Tongue (tissue), 2 donors: ENCODE results near the gene TAF4B. TPM values are rescaled to one million over a fixed set of nuclear protein-coding genes. Genes with fewer than 3 reads are reported as not detected.
"Not testable (repeated sequence)": the region's sequence is repeated elsewhere in the genome, so short reads cannot be mapped to it uniquely, and the experiment has no call there.

Source experiments
- DNase-seq: peaks from one replicate; pipeline ENCODE4 v3.0.0-alpha.2; 2015
- total RNA-seq: library from RNA; depleted of rRNA; stranded (reverse); fragments of >200 nt; gene quantifications from one replicate; pipeline ENCODE4 v1.2.3, GENCODE V29; 2014

TAF4B gene
- total RNA-seq, 1 donor from 2014 or later, result 5.3 TPM

GRCh38 chr18:26238718-26239117, 12.5 kb downstream of the TAF4B start:
- DNase-seq, result not testable (repeated sequence)

DNA sequence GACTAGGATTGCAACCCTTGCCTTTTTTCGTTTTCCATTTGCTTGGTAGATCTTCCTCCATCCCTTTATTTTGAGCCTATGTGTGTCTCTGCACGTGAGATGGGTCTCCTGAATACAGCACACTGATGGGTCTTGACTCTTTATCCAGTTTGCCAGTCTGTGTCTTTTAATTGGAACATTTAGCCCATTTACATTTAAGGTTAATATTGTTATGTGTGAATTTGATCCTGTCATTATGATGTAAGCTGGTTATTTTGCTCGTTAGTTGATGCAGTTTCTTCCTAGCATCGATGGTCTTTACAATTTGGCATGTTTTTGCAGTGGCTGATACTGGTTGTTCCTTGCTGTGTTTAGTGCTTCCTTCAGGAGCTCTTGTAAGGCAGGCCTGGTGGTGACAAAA, 16.1 kb downstream of the TAF4B start:
- DNase-seq, result not testable (repeated sequence)

- DNase-seq, result not testable (repeated sequence)
Measured at GRCh38 chr18:26245434-26245833, 19.2 kb downstream of the TAF4B start.

- DNase-seq, result no peak
Measured at GRCh38 chr18:26252411-26252810, 26.2 kb downstream of the TAF4B start.

DNA sequence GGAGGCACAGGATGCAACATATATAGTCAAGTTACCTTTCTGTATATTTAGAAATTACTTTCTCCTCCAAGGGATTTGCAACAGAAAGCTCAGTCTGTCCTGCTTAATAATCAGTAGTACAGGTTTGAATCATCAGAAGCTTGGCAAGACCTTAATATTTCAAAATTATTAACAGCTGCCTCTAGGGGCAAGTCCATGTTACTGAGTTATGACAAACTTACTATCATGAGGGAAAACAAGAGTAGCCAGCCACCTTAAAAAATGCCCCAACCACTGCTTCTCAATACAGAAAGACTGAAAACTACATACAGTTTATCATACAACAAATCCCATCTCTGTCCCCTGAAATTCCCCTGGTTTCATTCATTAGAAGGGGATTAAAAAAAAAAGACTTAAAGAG, 28.6 kb downstream of the TAF4B start:
- not testable (repeated sequence) for DNase-seq

DNA sequence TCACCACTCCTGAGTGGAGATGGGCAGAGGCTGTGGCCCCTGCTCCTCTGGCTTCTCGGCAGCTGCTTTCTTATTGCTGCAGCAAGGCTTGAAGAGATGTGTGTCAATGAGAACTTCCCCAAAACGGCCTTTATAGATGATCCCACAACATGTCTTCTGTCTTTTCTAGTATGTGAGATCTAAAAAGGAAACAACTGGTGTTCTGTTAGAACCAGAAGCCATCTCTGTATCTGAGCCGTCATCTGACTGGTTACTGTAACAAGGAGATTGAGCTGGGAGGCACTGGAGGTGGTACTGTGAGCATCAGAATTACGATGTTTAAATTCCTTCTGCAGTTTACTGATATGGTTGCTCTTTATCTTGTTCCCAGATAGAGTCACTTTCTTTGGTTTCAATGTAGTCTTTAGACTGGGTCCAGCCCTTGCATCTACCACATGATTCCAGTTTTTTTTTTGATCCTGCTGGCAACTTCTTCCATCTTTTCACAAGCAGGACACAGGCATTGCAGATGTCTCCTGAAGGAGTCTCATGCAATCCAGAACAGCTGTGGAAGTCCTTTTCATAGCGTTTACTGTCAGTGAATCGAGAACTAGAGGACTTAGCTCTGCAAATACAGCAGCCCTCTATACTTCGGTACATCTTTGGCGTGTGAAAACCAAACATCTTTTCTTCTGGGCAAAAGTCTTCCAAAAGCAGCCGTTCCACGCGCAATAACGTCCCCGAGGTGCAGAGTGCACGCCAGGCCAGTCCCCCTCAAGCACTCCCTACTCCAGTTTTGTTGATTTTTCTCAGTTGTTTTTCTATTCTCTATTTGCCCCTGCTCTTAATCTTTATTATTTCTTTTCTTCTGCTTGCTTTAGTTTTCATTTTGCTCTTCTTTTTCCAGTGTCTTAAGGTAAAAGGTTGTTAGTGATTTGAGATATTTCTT, 29.7 kb downstream of the TAF4B start:
- peak; percentile 2 for DNase-seq

GRCh38 chr18:26258711-26259110, 32.5 kb downstream of the TAF4B start:
- no peak for DNase-seq

DNA sequence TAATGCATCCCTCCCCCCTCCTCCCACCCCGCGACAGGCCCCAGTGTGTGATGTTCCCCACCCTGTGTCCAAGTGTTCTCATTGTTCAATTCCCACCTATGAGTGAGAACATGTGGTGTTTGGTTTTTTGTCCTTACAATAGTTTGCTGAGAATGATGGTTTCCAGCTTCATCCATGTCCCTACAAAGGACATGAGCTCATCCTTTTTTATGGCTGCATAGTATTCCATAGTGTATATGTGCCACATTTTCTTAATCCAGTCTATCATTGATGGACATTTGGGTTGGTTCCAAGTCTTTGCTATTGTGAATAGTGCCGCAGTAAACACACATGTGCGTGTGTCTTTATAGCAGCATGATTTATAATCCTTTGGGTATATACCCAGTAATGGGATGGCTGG, 33.2 kb downstream of the TAF4B start:
- not testable (repeated sequence) for DNase-seq

DNA sequence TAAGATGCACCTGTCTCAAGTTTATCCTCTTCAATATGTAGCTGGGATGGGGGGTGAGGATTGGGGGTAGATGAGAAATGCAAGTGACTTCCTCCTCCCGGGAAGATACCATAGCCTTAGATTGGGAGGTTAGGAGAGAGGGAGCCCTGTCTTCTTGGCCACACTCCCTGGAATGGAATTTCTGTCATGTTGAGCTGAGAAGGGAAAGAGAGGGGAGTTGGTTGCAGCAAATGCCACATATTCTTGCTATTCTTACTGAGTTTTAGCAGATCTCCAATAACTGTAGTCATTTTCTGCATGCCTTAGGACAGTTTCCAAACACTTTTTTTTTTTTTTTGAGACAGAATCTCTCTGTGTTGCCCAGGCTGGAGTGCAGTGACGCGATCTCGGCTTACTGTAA, 35.9 kb downstream of the TAF4B start:
- no peak for DNase-seq

DNA sequence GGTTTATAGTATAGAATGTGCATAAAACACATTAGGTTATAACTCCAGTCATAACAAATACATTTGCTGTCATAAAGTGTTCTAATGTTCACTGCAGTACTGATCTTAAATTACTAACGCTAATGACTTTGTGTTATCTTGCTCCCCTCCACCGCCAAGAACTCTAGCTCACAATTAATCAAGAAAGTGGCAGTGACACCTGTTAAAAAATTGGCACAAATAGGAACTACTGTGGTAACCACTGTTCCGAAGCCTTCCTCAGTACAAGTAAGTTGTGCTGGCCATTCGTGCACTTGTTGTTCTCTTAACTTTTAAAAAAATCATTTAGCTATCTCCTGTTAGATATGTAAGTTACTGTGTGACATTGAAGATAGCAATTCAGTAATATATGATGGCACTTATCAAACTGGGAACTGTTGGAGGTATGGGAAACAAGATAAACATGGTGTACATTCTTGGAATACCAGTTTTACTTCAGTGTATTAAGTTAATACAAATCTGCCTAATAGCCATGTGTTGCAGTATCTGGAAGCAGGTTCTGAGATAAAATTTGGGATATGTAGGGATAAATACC, 41.2 kb downstream of the TAF4B start:
- peak; percentile 1 for DNase-seq

- DNase-seq, result no peak
Measured at GRCh38 chr18:26268454-26268853, 42.2 kb downstream of the TAF4B start.

- no peak for DNase-seq
Measured at GRCh38 chr18:26271917-26272549, 45.8 kb downstream of the TAF4B start.

- no peak for DNase-seq
Measured at GRCh38 chr18:26277374-26277773, 51.1 kb downstream of the TAF4B start.

DNA sequence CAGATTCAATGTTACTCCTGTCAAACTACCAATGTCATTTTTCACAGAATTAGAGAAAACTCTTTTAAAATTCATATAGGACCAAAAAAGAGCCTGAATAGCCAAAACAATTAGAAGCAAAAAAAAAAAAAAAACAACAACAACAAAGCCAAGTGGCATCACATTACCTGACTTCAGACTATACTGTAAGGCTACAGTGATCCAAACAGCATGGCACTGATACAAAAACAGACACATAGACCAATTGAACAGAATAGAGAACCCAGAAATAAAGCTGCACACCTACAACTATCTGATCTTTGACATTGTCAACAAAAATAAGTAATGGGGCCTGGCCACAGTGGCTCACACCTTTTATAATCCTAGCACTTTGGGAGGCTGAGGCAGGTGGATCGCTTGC, 53.2 kb downstream of the TAF4B start:
- no peak for DNase-seq

DNA sequence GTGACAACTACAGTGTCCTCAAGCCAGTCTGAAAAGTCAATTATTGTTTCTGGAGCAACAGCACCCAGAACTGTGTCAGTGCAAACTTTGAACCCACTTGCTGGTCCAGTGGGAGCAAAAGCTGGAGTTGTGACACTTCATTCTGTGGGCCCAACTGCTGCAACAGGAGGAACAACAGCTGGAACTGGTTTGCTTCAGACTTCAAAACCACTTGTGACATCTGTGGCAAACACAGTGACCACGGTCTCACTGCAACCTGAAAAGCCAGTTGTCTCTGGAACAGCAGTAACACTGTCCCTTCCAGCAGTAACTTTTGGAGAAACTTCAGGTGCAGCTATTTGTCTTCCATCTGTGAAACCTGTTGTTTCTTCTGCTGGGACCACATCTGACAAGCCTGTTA, 59.8 kb downstream of the TAF4B start:
- no peak for DNase-seq

GRCh38 chr18:26287644-26288043, 61.4 kb downstream of the TAF4B start:
- no peak for DNase-seq

DNA sequence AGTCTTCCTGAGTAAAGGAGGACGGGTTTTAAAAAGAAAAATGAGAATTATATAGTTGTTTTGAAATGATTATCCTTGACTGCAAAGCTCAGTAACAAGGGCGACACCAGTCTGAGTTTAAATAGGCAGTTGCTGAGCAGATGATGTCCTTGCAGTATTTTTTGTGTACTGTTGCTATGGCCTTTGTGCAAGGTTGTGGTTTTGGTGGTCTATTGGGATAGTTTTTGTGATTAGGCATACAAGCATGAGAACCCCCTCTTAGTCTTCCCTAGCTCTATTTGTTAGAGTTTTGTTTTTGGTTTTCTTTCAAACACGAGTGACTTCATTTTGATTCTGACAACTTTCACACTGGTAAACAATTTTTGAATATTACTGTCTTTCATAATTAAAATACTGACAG, 64.1 kb downstream of the TAF4B start:
- DNase-seq, result no peak

DNA sequence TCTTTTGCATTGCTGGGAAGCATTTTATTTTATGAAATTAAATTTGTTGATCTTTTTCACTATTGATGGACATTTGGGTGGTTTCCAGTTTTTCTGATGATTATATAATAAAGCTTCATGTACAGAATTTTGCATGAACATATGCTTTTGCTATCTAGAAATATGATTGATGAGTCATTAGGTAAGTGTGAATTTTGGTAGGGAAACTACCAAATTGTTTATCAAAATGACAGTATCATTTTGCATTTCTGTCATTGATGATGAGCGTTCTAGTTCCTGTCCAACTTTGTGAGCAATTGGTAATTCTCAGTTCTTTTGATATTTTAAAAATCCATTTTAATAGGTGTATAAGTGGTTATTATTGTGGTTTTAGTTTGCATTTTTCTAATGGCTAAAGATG, 67.7 kb downstream of the TAF4B start:
- DNase-seq, result no peak

DNA sequence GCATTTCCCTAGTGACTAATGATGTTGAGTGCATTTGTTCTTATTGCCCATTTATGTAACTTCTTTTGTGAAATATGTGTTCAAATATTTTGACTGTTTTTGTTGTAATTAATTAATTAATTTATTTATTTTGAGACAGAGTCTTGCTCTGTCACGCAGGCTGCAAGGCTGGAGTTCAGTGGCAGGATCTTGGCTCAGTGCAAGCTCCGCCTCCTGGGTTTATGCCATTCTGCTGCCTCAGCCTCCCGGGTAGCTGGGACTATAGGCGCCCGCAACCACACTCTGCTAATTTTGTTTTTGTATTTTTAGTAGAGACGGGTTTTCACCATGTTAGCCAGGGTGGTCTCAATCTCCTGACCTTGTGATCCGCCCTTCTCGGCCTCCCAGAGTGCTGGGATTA, 71.9 kb downstream of the TAF4B start:
- no peak for DNase-seq

DNA sequence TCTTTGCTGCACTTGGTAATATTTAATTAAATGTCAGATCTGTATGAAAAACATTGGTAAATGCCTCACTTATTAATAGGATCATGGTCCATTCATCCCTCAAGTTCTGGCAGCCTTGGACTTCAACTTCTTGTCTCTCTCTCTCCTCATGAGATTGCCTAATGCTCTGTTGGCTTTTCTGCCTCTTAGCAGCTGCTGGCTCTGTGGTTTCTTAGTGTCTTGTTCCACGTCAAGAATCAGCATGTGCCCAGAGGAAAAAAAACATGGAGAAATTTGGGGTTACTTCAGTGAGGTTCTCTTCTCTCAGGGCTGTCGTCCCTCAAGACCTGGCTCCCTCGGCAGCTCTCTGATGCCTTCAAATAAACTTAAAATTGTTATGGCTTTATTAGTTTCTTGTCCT, 75.4 kb downstream of the TAF4B start:
- DNase-seq, result peak; percentile 5

DNA sequence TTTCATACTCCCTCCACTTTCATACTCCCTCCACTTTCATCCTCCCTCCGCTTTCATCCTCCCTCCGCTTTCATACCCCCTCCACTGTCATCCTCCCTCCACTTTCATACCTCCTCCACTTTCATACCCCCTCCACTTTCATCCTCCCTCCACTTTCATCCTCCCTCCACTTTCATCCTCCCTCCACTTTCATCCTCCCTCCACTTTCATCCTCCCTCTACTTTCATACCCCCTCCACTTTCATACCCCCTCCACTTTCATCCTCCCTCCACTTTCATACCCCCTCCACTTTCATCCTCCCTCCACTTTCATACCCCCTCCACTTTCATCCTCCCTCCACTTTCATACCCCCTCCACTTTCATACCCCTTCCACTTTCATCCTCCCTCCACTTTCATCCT, 77.0 kb downstream of the TAF4B start:
- not testable (repeated sequence) for DNase-seq

GRCh38 chr18:26304511-26304910, 78.3 kb downstream of the TAF4B start:
- DNase-seq, result no peak

DNA sequence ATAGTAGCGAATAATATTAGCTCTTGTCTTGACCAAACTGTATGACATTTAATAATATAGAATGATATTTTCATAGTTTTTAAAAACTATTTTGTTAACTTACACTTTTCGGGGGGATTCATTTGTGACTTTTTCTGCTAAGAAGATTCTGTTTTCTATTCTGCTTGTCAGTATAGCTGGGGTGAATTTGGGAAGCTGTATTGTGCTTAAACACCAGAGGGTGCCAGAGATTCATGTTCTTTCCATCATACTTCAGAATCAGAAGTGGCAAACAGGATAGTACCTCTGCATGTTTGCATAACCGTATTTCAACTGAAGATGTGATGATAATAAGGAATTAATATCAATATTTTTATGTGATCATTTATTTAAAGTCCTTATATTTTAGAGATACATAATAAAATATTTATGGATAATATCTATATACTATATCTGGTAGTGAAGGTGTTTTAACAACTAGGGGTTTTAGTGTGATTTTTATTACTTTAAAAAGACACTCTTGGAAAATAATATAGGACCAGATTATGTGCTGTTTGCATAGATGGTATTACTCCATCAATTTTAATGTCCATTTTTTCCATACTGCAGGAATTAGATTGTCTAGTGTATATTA, 81.0 kb downstream of the TAF4B start:
- DNase-seq, result peak; percentile 74
